ENCODE data around the gene MAP4K3. TPM values are rescaled to one million over a fixed set of nuclear protein-coding genes. Genes with fewer than 3 reads are reported as not detected.

Gene MAP4K3
- polyA plus RNA-seq, 2 of the 4 experiments (the other 2 are of a cell fraction), result 15.8 to 44.6 TPM

DNA sequence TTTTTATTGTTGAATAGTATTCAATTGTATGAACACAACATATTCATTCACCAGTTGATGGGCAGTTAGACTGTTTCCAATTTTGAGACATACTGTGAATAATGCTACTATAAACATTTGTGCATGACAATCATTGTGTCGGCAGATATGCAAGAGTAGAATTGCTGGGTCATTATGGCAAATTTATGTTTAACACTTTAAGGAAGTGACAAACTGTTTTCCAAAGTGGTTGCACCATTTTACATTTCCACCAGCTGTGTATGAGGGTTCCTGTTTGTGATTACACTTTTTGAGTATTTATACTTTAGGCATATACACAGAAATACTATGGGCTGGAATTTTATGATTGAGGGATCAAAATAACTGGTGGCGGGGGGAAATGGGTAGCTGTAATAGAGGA lies 61.2 kb downstream of the MAP4K3 start:
- WGBS (ENCODE audit: missing lambda C conversion rate), result 93% methylated on average over 2 of the region's 2 CpGs
- Histone ChIP-seq H3K27ac (no peak overlapping the region), H3K4me3 (no peak overlapping the region), H3K4me2 (no peak overlapping the region), H3K4me1 (peaks cover 17% of the 10 kb centered on the region), H3K9me3 (peaks cover 11% of the 10 kb centered on the region; the same call in 2 of the 3 replicates)
- no peak for TF ChIP-seq FOSB (CRISPR knock-in tag; IDR thresholded peaks at IDR 0.05)
- no peak for TF ChIP-seq SMC3 (IDR thresholded peaks at IDR 0.05)
- TF ChIP-seq CHD4 (IDR thresholded peaks at IDR 0.05; ENCODE audit: borderline replicate concordance), result no peak
- TF ChIP-seq JUN (IDR thresholded peaks at IDR 0.05), result no peak
- TF ChIP-seq FOSL2 (IDR thresholded peaks at IDR 0.05), result no peak
- TF ChIP-seq FOSL2 (CRISPR knock-in tag; IDR thresholded peaks at IDR 0.05), result no peak
- no peak for TF ChIP-seq ZC3H11A (IDR thresholded peaks at IDR 0.05)
- TF ChIP-seq NPAS2 (CRISPR knock-in tag; IDR thresholded peaks at IDR 0.05; ENCODE audit: borderline replicate concordance), result no peak
- no peak for TF ChIP-seq RFX5 (IDR thresholded peaks at IDR 0.05)
- TF ChIP-seq HES2 (IDR thresholded peaks at IDR 0.05), result no peak
- TF ChIP-seq MYC (IDR thresholded peaks at IDR 0.05; ENCODE audit: borderline replicate concordance, low read length), result no peak
- TF ChIP-seq, protein P1, sequence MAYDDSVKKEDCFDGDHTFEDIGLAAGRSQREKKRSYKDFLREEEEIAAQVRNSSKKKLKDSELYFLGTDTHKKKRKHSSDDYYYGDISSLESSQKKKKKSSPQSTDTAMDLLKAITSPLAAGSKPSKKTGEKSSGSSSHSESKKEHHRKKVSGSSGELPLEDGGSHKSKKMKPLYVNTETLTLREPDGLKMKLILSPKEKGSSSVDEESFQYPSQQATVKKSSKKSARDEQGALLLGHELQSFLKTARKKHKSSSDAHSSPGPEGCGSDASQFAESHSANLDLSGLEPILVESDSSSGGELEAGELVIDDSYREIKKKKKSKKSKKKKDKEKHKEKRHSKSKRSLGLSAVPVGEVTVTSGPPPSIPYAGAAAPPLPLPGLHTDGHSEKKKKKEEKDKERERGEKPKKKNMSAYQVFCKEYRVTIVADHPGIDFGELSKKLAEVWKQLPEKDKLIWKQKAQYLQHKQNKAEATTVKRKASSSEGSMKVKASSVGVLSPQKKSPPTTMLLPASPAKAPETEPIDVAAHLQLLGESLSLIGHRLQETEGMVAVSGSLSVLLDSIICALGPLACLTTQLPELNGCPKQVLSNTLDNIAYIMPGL (CRISPR knock-in tag; IDR thresholded peaks at IDR 0.05; ENCODE audit: borderline replicate concordance), result no peak
- TF ChIP-seq, protein P2, sequence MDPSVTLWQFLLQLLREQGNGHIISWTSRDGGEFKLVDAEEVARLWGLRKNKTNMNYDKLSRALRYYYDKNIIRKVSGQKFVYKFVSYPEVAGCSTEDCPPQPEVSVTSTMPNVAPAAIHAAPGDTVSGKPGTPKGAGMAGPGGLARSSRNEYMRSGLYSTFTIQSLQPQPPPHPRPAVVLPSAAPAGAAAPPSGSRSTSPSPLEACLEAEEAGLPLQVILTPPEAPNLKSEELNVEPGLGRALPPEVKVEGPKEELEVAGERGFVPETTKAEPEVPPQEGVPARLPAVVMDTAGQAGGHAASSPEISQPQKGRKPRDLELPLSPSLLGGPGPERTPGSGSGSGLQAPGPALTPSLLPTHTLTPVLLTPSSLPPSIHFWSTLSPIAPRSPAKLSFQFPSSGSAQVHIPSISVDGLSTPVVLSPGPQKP (IDR thresholded peaks at IDR 0.05; ENCODE audit: low read depth, low read length), result no peak
- no peak for TF ChIP-seq HEYL (CRISPR knock-in tag; IDR thresholded peaks at IDR 0.05)
- TF ChIP-seq, protein P3, sequence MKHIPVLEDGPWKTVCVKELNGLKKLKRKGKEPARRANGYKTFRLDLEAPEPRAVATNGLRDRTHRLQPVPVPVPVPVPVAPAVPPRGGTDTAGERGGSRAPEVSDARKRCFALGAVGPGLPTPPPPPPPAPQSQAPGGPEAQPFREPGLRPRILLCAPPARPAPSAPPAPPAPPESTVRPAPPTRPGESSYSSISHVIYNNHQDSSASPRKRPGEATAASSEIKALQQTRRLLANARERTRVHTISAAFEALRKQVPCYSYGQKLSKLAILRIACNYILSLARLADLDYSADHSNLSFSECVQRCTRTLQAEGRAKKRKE (CRISPR knock-in tag; IDR thresholded peaks at IDR 0.05; ENCODE audit: low read depth), result no peak
- no peak for TF ChIP-seq RARB (CRISPR knock-in tag; IDR thresholded peaks at IDR 0.05)
- TF ChIP-seq HOXB13 (CRISPR knock-in tag; IDR thresholded peaks at IDR 0.05; ENCODE audit: low read depth), result no peak
- TF ChIP-seq POLR2AphosphoS2 (conservative IDR thresholded peaks at IDR 0.05; ENCODE audit: low read length), result no peak
- TF ChIP-seq RNF2 (IDR thresholded peaks at IDR 0.05; ENCODE audit: borderline replicate concordance, low read depth), result no peak
- TF ChIP-seq MAZ (IDR thresholded peaks at IDR 0.05; ENCODE audit: borderline replicate concordance, low read depth, low read length), result no peak
- ATAC-seq, result no peak
- DNase-seq (ENCODE audit: low read depth in 1 of 2, low spot score in 1 of 2), result no peak
- ChIA-PET CTCF (interaction anchor here (0.8 to 2.4 kb wide), 4 partner anchors 25 to 321 kb away, joined by 3 to 17 read pairs (median 3); no protein-coding TSS in a partner anchor), POLR2A (no interaction called here)
- peak; percentile 61 for FAIRE-seq

GRCh38 chr2:39373181-39373802 lies 63.8 kb downstream of the MAP4K3 start:
- Histone ChIP-seq H3K9me3 (peaks cover 11% of the 10 kb centered on the region; the same call in 2 of the 3 replicates), H3K4me1 (no peaks in the 10 kb centered on the region), H3K27ac (no peak overlapping the region), H3K4me2 (no peak overlapping the region), H3K4me3 (no peak overlapping the region)
- ChIA-PET POLR2A (no interaction called here), CTCF (interaction anchor here (1.0 kb wide), 1 partner anchor 323 kb away, joined by 4 read pairs; no protein-coding TSS in a partner anchor)
- WGBS (ENCODE audit: missing lambda C conversion rate), result 44% methylated on average over 2 of the region's 2 CpGs
- ATAC-seq (no peak), FAIRE-seq (no peak), DNase-seq (ENCODE audit: low read depth in 1 of 2, low spot score in 1 of 2) (no peak)
- no peak for TF ChIP-seq TFCP2L1 (CRISPR knock-in tag; IDR thresholded peaks at IDR 0.05)
- TF ChIP-seq JUN (IDR thresholded peaks at IDR 0.05), result no peak
- no peak for TF ChIP-seq MAX (IDR thresholded peaks at IDR 0.05)
- no peak for TF ChIP-seq TP53 (CRISPR knock-in tag; IDR thresholded peaks at IDR 0.05)
- no peak for TF ChIP-seq POLR2AphosphoS2 (conservative IDR thresholded peaks at IDR 0.05; ENCODE audit: low read length)
- TF ChIP-seq HES2 (IDR thresholded peaks at IDR 0.05), result no peak
- TF ChIP-seq MAFK (IDR thresholded peaks at IDR 0.05; ENCODE audit: partially characterized antibody), result no peak
- no peak for TF ChIP-seq MAZ (IDR thresholded peaks at IDR 0.05; ENCODE audit: borderline replicate concordance, low read depth, low read length)
- TF ChIP-seq HOXB5 (CRISPR knock-in tag; IDR thresholded peaks at IDR 0.05), result no peak
- TF ChIP-seq EHF (CRISPR knock-in tag; IDR thresholded peaks at IDR 0.05), result no peak
- TF ChIP-seq, protein P4, sequence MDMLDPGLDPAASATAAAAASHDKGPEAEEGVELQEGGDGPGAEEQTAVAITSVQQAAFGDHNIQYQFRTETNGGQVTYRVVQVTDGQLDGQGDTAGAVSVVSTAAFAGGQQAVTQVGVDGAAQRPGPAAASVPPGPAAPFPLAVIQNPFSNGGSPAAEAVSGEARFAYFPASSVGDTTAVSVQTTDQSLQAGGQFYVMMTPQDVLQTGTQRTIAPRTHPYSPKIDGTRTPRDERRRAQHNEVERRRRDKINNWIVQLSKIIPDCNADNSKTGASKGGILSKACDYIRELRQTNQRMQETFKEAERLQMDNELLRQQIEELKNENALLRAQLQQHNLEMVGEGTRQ (IDR thresholded peaks at IDR 0.05), result no peak
- TF ChIP-seq BCL3 (IDR thresholded peaks at IDR 0.05), result no peak
- TF ChIP-seq, protein P1 (CRISPR knock-in tag; IDR thresholded peaks at IDR 0.05; ENCODE audit: borderline replicate concordance), result no peak
